ENCODE data around the gene VEPH1. TPM values are rescaled to one million over a fixed set of nuclear protein-coding genes. Genes with fewer than 3 reads are reported as not detected.

The VEPH1 gene
- total RNA-seq, 4 donors from 2014 or later = 0.30 to 6.1 (median 0.76) TPM

DNA sequence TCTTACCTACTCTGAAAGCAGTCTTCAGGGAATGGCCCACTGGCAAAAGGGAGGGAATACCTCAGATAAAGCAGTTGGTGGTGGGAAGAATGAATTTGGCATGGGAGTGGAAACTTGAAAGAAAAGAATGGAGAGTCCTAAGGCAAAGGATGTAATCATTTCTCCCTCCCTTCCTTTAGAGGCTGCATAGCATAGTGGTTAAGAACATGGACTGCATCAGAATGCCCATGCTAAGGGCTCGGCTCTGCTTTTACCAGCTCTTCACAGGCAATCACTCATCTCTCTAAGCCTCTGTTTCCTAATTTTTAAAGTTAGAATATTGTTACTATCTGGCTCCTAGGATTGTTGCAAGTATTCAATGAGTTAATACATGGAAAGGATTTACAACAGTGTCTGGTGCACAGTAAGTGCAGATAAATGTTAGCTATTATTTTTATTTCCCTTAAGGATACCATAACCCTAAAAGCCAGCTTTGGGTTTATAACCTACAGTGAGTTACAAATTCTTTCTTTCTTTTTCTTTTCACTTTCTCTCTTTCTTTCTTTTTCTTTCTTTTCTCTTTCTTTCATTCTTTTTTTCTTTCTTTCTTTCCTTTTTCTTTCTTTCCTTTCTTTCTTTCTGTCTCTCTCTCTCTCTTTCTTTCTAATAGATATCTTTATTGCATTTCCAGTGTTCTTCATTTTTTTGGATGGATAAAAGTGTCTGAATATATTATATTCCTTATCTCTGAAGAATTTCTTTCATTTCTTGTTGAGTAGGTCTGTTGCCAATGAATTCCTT lies 23.6 kb downstream of the VEPH1 start:
- DNase-seq (ENCODE audit: low spot score in 2 of 2) = no peak
- no peaks in the 10 kb centered on the region for H3K4me1 ChIP-seq
- H3K36me3 ChIP-seq = no peaks in the 10 kb centered on the region
- H3K27ac ChIP-seq = no peak overlapping the region
- TF ChIP-seq POLR2A (IDR thresholded peaks at IDR 0.05) (no peak), EP300 (IDR thresholded peaks at IDR 0.05) (no peak)
- TF ChIP-seq, protein P1, sequence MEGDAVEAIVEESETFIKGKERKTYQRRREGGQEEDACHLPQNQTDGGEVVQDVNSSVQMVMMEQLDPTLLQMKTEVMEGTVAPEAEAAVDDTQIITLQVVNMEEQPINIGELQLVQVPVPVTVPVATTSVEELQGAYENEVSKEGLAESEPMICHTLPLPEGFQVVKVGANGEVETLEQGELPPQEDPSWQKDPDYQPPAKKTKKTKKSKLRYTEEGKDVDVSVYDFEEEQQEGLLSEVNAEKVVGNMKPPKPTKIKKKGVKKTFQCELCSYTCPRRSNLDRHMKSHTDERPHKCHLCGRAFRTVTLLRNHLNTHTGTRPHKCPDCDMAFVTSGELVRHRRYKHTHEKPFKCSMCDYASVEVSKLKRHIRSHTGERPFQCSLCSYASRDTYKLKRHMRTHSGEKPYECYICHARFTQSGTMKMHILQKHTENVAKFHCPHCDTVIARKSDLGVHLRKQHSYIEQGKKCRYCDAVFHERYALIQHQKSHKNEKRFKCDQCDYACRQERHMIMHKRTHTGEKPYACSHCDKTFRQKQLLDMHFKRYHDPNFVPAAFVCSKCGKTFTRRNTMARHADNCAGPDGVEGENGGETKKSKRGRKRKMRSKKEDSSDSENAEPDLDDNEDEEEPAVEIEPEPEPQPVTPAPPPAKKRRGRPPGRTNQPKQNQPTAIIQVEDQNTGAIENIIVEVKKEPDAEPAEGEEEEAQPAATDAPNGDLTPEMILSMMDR (IDR thresholded peaks at IDR 0.05) = no peak
- no peaks in the 10 kb centered on the region for H3K9me3 ChIP-seq
- H3K27me3 ChIP-seq = no peaks in the 10 kb centered on the region
- H3K4me3 ChIP-seq = no peak overlapping the region
- WGBS, 2 donors = 86 to 88% methylated on average over 1 of the region's 1 CpG

- Histone ChIP-seq H3K36me3 (no peaks in the 10 kb centered on the region), H3K4me3 (no peak overlapping the region), H3K27ac (no peak overlapping the region), H3K4me1 (no peaks in the 10 kb centered on the region), H3K9me3 (no peaks in the 10 kb centered on the region), H3K27me3 (no peaks in the 10 kb centered on the region)
- DNase-seq (ENCODE audit: low spot score in 2 of 2) = no peak
- 72 to 79% methylated on average over 3 of the region's 3 CpGs for WGBS, 2 donors
- TF ChIP-seq POLR2A (IDR thresholded peaks at IDR 0.05) = no peak
- TF ChIP-seq EP300 (IDR thresholded peaks at IDR 0.05) = no peak
- TF ChIP-seq, protein P1 (IDR thresholded peaks at IDR 0.05) = no peak
These were observed 25.8 kb downstream of the VEPH1 start for GRCh38 chr3:157477441-157477840.

- TF ChIP-seq POLR2A (IDR thresholded peaks at IDR 0.05) = no peak
- TF ChIP-seq, protein P1 (IDR thresholded peaks at IDR 0.05) = no peak
- no peak for TF ChIP-seq EP300 (IDR thresholded peaks at IDR 0.05)
- no peaks in the 10 kb centered on the region for H3K27me3 ChIP-seq
- no peaks in the 10 kb centered on the region for H3K4me1 ChIP-seq
- H3K4me3 ChIP-seq = no peak overlapping the region
- no peaks in the 10 kb centered on the region for H3K36me3 ChIP-seq
- no peak for DNase-seq (ENCODE audit: low spot score in 2 of 2)
- H3K9me3 ChIP-seq = no peaks in the 10 kb centered on the region
- WGBS, 2 donors = 72 to 86% methylated on average over 1 of the region's 1 CpG
- H3K27ac ChIP-seq = no peak overlapping the region
These were observed 27.2 kb downstream of the VEPH1 start for GRCh38 chr3:157475921-157476414.

DNA sequence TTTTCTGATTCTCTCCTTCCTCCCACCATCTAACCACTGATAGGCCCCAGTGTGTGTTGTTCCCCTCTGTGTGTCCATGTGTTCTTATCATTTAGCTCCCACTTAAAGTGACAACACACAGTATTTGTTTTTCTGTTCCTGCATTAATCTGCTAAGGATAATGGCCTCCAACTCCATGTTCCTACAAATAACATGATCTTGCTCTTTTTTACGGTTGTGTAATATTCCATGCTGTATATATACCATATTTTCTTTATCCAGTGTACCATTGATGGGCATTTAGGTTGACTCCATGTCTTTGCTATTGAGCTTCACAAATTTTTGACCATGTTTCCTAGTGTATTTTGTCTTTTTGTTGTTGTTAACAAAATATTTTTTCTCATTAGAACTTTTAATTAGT lies 30.6 kb downstream of the VEPH1 start:
- Histone ChIP-seq H3K27ac (no peak overlapping the region), H3K4me1 (no peaks in the 10 kb centered on the region), H3K27me3 (no peaks in the 10 kb centered on the region), H3K9me3 (no peaks in the 10 kb centered on the region), H3K4me3 (no peak overlapping the region), H3K36me3 (no peaks in the 10 kb centered on the region)
- WGBS, 2 donors = 94 to 100% methylated on average over 1 of the region's 1 CpG
- TF ChIP-seq, protein P1 (IDR thresholded peaks at IDR 0.05) = no peak
- no peak for TF ChIP-seq EP300 (IDR thresholded peaks at IDR 0.05)
- TF ChIP-seq POLR2A (IDR thresholded peaks at IDR 0.05) = no peak
- no peak for DNase-seq (ENCODE audit: low spot score in 2 of 2)

DNA sequence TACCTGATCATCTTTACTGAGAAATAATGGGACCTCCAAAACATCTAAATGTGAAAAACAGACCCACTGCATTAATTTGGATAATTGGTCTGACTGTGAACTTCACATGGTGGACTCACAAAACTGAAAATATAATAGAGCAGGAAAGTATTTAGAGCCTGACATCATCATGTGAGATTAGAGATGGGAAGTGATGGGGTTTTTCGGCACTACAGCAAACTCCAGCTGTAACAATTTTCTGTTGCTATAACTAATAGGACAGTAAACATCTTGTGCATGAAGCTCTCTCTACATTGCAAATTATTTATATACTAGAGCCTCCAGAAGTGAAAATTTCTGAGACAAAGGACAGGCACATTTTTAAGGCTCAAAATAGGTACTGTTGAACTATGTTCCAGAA lies 32.2 kb downstream of the VEPH1 start:
- DNase-seq (ENCODE audit: low spot score in 2 of 2) = no peak
- Histone ChIP-seq H3K4me3 (no peak overlapping the region), H3K36me3 (no peaks in the 10 kb centered on the region), H3K27ac (no peak overlapping the region), H3K27me3 (no peaks in the 10 kb centered on the region), H3K4me1 (peaks cover 0 to 6% (median 0%) of the 10 kb centered on the region in 4 donors), H3K9me3 (no peaks in the 10 kb centered on the region)
- 67 to 86% methylated on average over 1 of the region's 1 CpG for WGBS, 2 donors
- TF ChIP-seq, protein P1 (IDR thresholded peaks at IDR 0.05) = no peak
- no peak for TF ChIP-seq POLR2A (IDR thresholded peaks at IDR 0.05)
- TF ChIP-seq EP300 (IDR thresholded peaks at IDR 0.05) = no peak

Data from tibial nerve (tissue), 4 donors.